ACC112 (cell line): ENCODE measurements around the gene ZNF282.
"Not testable (repeated sequence)": the region's sequence is repeated elsewhere in the genome, so short reads cannot be mapped to it uniquely, and the experiment has no call there.

Experiments
- H2AFZ ChIP-seq: fragments of 200-600 bp; sonication (generic); one replicate; pipeline ENCODE4 v1.6.0; 2017; ENCODE audit warnings: antibody characterized with exemption, low read length; ENCODE audit not compliant: unreplicated experiment
- H3K27ac ChIP-seq: fragments of 200-600 bp; sonication (generic); 2 replicates; pipeline ENCODE4 v1.5.1; 2014; ENCODE audit warnings: low read depth, mild to moderate bottlenecking, antibody characterized with exemption, low read length, moderate library complexity
- H3K27me3 ChIP-seq: fragments of 200-600 bp; sonication (generic); 2 replicates; pipeline ENCODE4 v1.6.1; 2014; ENCODE audit warnings: mild to moderate bottlenecking, antibody characterized with exemption, low read length, moderate library complexity, mixed read lengths; ENCODE audit not compliant: insufficient read depth
- H3K36me3 ChIP-seq: fragments of 200-600 bp; sonication (generic); 2 replicates; pipeline ENCODE4 v1.6.1; 2016; ENCODE audit warnings: mild to moderate bottlenecking, antibody characterized with exemption, low read length, moderate library complexity, mixed read lengths; ENCODE audit not compliant: insufficient read depth
- H3K4me1 ChIP-seq: fragments of 200-600 bp; sonication (generic); one replicate; pipeline ENCODE4 v1.6.1; 2016; ENCODE audit warnings: low read length, mixed read lengths; ENCODE audit not compliant: insufficient read depth, unreplicated experiment, control insufficient read depth
- H3K4me3 ChIP-seq: fragments of 200-600 bp; sonication (generic); 2 replicates; pipeline ENCODE4 v1.5.1; 2014; ENCODE audit warnings: mild to moderate bottlenecking, low read depth, low read length
- H3K79me2 ChIP-seq: fragments of 200-600 bp; sonication (generic); one replicate; pipeline ENCODE4 v1.6.0; 2016; ENCODE audit warnings: low read length; ENCODE audit not compliant: control insufficient read depth, unreplicated experiment, insufficient read depth

The ZNF282 gene

GRCh38 chr7:149225106-149225505, 29.8 kb downstream of the ZNF282 start:
- Histone ChIP-seq H3K4me1 (peaks cover 6% of the 10 kb centered on the region), H3K79me2 (no peaks in the 10 kb centered on the region), H3K27ac (no peak overlapping the region), H2AFZ (no peak overlapping the region), H3K36me3 (peaks cover 18% of the 10 kb centered on the region; the same call in 1 of the 2 replicates), H3K4me3 (no peak overlapping the region), H3K27me3 (no peaks in the 10 kb centered on the region)

DNA sequence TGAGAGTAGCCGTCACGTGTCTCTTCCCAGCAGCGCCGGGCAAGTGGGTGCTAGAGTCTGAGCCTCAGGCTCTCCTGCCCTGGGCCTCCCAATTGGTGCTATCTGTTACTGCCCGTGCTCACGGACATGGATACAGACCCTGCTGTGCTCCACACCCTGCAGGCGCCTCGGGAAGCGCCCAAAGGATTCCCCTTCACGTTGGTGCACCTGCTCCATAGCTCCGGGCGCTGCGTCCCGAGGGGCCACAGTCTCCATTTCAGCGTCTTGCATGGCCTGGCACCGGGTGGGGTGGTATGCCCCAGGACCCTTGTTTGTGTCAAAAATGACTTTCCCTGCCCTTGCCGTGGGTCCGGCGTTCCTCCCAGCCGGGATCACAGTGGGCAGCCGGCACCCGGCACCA, 30.3 kb downstream of the ZNF282 start:
- Histone ChIP-seq H3K4me1 (peaks cover 6% of the 10 kb centered on the region), H2AFZ (no peak overlapping the region), H3K36me3 (peaks cover 18% of the 10 kb centered on the region; the same call in 1 of the 2 replicates), H3K4me3 (no peak overlapping the region), H3K27me3 (no peaks in the 10 kb centered on the region), H3K79me2 (no peaks in the 10 kb centered on the region), H3K27ac (no peak overlapping the region)

DNA sequence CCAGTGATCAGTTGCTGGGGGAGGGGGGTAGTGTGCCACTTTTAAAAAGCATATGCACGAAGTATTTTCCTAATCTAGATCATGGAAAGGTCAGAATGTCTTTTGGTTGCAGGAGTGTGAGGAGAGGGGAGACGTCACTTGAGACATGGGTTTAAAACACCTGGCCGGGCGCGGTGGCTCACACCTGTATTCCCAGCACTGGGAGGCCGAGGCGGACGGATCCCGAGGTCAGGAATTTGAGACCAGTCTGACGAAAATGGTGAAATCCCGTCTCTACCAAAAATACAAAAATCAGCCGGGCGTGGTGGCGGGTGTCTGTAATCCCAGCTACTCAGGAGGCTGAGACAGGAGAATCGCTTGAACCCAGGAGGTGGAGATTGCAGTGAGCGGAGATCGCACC, 31.0 kb downstream of the ZNF282 start:
- H3K27me3 ChIP-seq = not testable (repeated sequence)

DNA sequence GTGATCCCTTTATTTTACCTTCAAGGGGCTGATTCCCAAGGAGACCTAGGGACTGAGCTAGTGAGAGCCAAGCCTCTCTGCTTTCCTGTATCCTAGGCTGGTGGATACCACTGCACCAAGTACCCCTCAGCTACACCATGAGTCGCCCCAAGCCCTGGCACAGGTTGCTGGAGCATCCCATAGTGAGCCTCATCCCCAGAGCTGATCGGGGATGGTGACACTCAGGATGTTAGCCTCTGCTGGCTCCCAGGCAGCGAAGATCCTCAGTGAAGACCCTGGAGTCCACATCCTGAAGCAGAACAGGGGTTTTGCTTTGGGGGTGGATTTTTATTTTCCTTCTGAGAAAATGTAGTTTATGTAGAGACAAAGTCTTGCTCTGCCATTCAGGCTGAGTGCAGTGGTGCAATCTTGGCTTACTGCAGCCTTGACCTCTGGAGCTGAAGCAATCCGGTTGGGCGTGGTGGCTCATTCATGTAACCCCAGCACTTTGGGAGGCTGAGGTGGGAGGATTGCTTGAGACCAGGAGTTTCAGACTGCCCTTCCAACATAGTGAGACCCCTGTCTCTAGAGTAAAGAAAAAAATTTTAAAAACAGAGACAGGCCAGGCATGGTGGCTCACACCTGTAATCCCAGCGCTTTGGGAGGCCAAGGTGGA, 31.6 kb downstream of the ZNF282 start:
- Histone ChIP-seq H3K79me2 (no peaks in the 10 kb centered on the region), H3K4me1 (peaks cover 6% of the 10 kb centered on the region), H3K27me3 (no peaks in the 10 kb centered on the region), H3K4me3 (no peak overlapping the region), H2AFZ (no peak overlapping the region), H3K36me3 (peaks cover 18% of the 10 kb centered on the region; the same call in 1 of the 2 replicates), H3K27ac (no peak overlapping the region)

More for the DNA sequence above, 31.0 kb downstream of the ZNF282 start:
- not testable (repeated sequence) for H2AFZ ChIP-seq, H3K4me1 ChIP-seq, H3K27ac ChIP-seq, H3K4me3 ChIP-seq, H3K79me2 ChIP-seq
- peaks cover 18% of the 10 kb centered on the region; the same call in 1 of the 2 replicates for H3K36me3 ChIP-seq

DNA sequence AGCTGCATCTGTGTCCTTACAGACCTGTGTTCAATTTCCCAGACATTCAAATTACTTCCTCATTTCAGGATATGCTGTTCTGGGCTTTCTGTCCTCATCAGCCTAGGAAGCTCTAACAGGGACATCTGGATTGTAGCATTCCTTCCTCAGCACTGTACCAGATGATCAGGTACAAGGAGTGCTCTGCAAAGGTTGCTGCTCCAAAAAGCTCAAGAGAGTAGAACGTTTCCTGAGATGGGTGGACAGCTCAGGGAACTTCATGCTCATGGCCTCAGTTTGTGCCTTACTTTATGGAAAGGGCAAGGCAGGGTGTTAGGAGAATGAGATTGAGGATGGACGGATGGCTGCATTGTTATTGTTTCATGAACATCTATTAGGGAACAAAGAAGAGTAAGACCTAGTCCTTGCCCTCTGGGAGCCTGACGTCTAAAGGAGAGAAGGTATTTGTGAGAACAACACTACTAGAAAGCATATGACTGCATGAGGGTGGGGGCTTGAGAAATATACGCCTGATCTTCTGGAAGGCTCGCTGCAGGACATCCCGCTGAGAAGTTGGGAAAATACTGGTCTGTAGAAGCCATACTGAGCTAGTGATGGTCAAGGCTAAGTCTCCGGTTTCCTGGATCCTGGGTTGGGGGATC, 33.6 kb downstream of the ZNF282 start:
- peaks cover 20% of the 10 kb centered on the region for H3K4me1 ChIP-seq
- no peak overlapping the region for H3K27ac ChIP-seq
- no peaks in the 10 kb centered on the region for H3K79me2 ChIP-seq
- H2AFZ ChIP-seq = no peak overlapping the region
- H3K4me3 ChIP-seq = no peak overlapping the region
- H3K36me3 ChIP-seq = peaks cover 14% of the 10 kb centered on the region; the same call in 1 of the 2 replicates
- no peaks in the 10 kb centered on the region for H3K27me3 ChIP-seq

- Histone ChIP-seq H3K79me2 (no peaks in the 10 kb centered on the region), H2AFZ (no peak overlapping the region), H3K27me3 (no peaks in the 10 kb centered on the region), H3K27ac (no peak overlapping the region), H3K4me1 (peaks cover 24% of the 10 kb centered on the region), H3K4me3 (no peak overlapping the region), H3K36me3 (peaks cover 12% of the 10 kb centered on the region; the same call in 1 of the 2 replicates)
These were observed 34.2 kb downstream of the ZNF282 start for GRCh38 chr7:149229526-149229925.

DNA sequence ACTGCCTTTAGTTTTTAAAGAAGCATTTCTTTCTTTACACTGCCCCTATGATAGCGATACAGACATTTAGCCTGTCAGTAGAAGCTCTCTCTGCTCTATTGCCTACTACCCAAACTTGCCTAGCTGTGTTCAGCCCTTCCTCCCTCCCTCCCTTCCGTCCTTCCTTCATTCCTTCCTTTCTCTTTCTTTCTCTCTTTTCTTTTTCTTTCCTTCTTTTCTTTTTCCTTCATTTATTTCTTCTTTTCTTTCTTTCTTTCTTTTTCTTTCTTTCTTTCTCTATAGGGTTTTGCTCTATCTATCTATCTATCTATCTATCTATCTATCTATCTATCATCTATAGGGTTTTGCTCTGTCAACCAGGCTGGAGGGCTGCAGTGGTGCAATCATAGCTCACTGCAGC, 37.0 kb downstream of the ZNF282 start:
- Histone ChIP-seq H3K27me3 (no peaks in the 10 kb centered on the region), H3K36me3 (no peaks in the 10 kb centered on the region), H3K4me3 (no peak overlapping the region), H2AFZ (no peak overlapping the region), H3K27ac (peak overlapping the region; percentile 91), H3K79me2 (no peaks in the 10 kb centered on the region), H3K4me1 (peaks cover 18% of the 10 kb centered on the region)

DNA sequence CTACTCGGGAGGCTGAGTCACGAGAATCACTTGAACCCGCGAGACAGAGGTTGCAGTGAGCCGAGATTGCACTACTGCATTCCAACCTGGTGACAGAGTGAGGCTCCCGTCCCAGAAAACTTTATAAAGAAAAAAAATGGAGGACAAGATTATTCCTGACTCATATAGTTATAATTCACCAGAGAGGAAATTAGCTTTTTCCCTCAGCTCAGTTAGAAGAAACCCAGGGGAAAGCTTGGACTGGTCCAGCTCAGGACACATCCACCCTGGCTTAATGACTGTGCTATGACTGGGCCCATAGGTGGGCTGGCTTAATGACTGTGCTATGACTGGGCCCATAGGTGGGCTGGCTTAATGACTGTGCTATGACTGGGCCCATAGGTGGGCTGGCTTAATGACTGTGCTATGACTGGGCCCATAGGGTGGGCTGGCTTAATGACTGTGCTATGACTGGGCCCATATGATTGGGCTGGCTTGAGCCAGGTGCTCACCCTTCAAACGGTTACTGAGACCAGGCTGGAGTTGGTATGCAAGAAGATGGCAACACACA, 38.4 kb downstream of the ZNF282 start:
- Histone ChIP-seq H3K27ac (peak overlapping the region; percentile 91), H3K4me1 (peaks cover 24% of the 10 kb centered on the region), H2AFZ (peak overlapping the region; percentile 51)
- not testable (repeated sequence) for H3K79me2 ChIP-seq, H3K4me3 ChIP-seq, H3K27me3 ChIP-seq, H3K36me3 ChIP-seq

DNA sequence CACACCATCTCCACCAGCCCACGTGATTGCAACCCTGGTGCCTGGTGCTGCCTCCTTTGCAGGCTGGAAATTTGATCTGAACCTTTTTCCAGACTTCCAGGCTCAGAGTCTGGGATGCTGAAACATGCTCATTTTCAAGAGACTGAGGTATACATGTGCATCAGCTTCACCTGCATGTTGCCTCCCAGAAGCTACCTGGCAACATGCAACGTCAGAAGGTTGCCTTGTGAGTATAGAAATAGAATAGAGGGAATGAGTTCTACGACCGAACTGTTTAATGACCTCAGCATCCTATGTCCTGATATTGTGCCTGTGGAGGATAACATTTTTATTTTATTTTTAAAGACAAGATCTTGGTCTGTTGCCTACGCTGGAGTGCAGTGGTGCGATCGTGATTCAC, 42.2 kb downstream of the ZNF282 start:
- no peaks in the 10 kb centered on the region for H3K27me3 ChIP-seq
- H3K4me3 ChIP-seq = no peak overlapping the region
- peaks cover 35% of the 10 kb centered on the region for H3K4me1 ChIP-seq
- H3K36me3 ChIP-seq = peaks cover 5% of the 10 kb centered on the region
- H3K79me2 ChIP-seq = peaks cover 23% of the 10 kb centered on the region
- H3K27ac ChIP-seq = peak overlapping the region; percentile 44
- H2AFZ ChIP-seq = no peak overlapping the region

GRCh38 chr7:149238051-149238450, 42.7 kb downstream of the ZNF282 start:
- Histone ChIP-seq H3K36me3 (peaks cover 9% of the 10 kb centered on the region), H3K27me3 (no peaks in the 10 kb centered on the region), H3K27ac (peak overlapping the region; percentile 44), H3K4me3 (no peak overlapping the region), H2AFZ (no peak overlapping the region), H3K4me1 (peaks cover 30% of the 10 kb centered on the region), H3K79me2 (peaks cover 27% of the 10 kb centered on the region)
